ENCODE results near the gene PTGIS. TPM values are rescaled to one million over a fixed set of nuclear protein-coding genes. Genes with fewer than 3 reads are reported as not detected.

Gene PTGIS
- total RNA-seq, 2 donors from 2014 or later = 9.9 to 10.9 TPM

- Histone ChIP-seq H3K4me3 (no peak overlapping the region), H3K27me3 (no peaks in the 10 kb centered on the region), H3K27ac (no peak overlapping the region), H3K9me3 (no peaks in the 10 kb centered on the region), H3K4me1 (no peaks in the 10 kb centered on the region), H3K36me3 (replicated peaks in 1 of 2; ENCODE audit: insufficient read depth in 1 of 2, low read depth in 2 of 2) (no peaks in the 10 kb centered on the region)
- TF ChIP-seq CTCF (IDR thresholded peaks at IDR 0.05) = no peak
- no peak for TF ChIP-seq POLR2A (IDR thresholded peaks at IDR 0.05)
- intact Hi-C loops (cut with DNase I) = no loop called here
- WGBS, 2 donors = 59 to 67% methylated on average over 5 of the region's 5 CpGs
- no peak for ATAC-seq
- no peak for DNase-seq
These were observed 71.2 kb downstream of the PTGIS start for GRCh38 chr20:49496553-49497397.

GRCh38 chr20:49496043-49496442 lies 71.9 kb downstream of the PTGIS start:
- Histone ChIP-seq H3K27ac (no peak overlapping the region), H3K4me1 (no peaks in the 10 kb centered on the region), H3K9me3 (no peaks in the 10 kb centered on the region), H3K36me3 (replicated peaks in 1 of 2; ENCODE audit: insufficient read depth in 1 of 2, low read depth in 2 of 2) (no peaks in the 10 kb centered on the region), H3K4me3 (no peak overlapping the region), H3K27me3 (no peaks in the 10 kb centered on the region)
- TF ChIP-seq CTCF (IDR thresholded peaks at IDR 0.05) = no peak
- TF ChIP-seq POLR2A (IDR thresholded peaks at IDR 0.05) = no peak
- intact Hi-C loops (cut with DNase I) = no loop called here
- ATAC-seq (no peak), DNase-seq (no peak)
- whole genome bisulfite sequencing, 2 donors = 57 to 61% methylated on average over 4 of the region's 4 CpGs

- ATAC-seq = no peak
- no peaks in the 10 kb centered on the region for H3K27me3 ChIP-seq
- 18 to 29% methylated on average over 1 of the region's 1 CpG for WGBS, 2 donors
- no peak overlapping the region for H3K27ac ChIP-seq
- H3K9me3 ChIP-seq = no peaks in the 10 kb centered on the region
- no peaks in the 10 kb centered on the region for H3K4me1 ChIP-seq
- no peaks in the 10 kb centered on the region for H3K36me3 ChIP-seq (replicated peaks in 1 of 2; ENCODE audit: insufficient read depth in 1 of 2, low read depth in 2 of 2)
- intact Hi-C loops (cut with DNase I) = no loop called here
- H3K4me3 ChIP-seq = no peak overlapping the region
- no peak for DNase-seq
- TF ChIP-seq CTCF (IDR thresholded peaks at IDR 0.05) (no peak), POLR2A (IDR thresholded peaks at IDR 0.05) (no peak)
These were observed 77.2 kb downstream of the PTGIS start for GRCh38 chr20:49490689-49491088.

GRCh38 chr20:49489688-49490087 lies 78.2 kb downstream of the PTGIS start:
- TF ChIP-seq CTCF (IDR thresholded peaks at IDR 0.05) = no peak
- no peak for TF ChIP-seq POLR2A (IDR thresholded peaks at IDR 0.05)
- intact Hi-C loops (cut with DNase I) = no loop called here
- no peaks in the 10 kb centered on the region for H3K4me1 ChIP-seq
- H3K36me3 ChIP-seq (replicated peaks in 1 of 2; ENCODE audit: insufficient read depth in 1 of 2, low read depth in 2 of 2) = no peaks in the 10 kb centered on the region
- ATAC-seq (no peak), DNase-seq (no peak)
- no peak overlapping the region for H3K4me3 ChIP-seq
- no peak overlapping the region for H3K27ac ChIP-seq
- WGBS, 2 donors = 74 to 76% methylated on average over 5 of the region's 5 CpGs
- H3K27me3 ChIP-seq = peaks cover 0 to 2% of the 10 kb centered on the region in 2 donors
- H3K9me3 ChIP-seq = no peaks in the 10 kb centered on the region

- Histone ChIP-seq H3K9me3 (no peaks in the 10 kb centered on the region), H3K27ac (no peak overlapping the region), H3K4me3 (no peak overlapping the region), H3K27me3 (peaks cover 0 to 15% of the 10 kb centered on the region in 2 donors), H3K4me1 (peaks cover 22% of the 10 kb centered on the region), H3K36me3 (replicated peaks in 1 of 2; ENCODE audit: insufficient read depth in 1 of 2, low read depth in 2 of 2) (no peaks in the 10 kb centered on the region)
- TF ChIP-seq POLR2A (IDR thresholded peaks at IDR 0.05) (no peak), CTCF (IDR thresholded peaks at IDR 0.05) (no peak)
- intact Hi-C loops (cut with DNase I) = no loop called here
- ATAC-seq (no peak), DNase-seq (no peak)
These were observed 81.9 kb downstream of the PTGIS start for GRCh38 chr20:49486064-49486463.

All from body of pancreas (tissue), 4 donors.